ENCODE results near the gene DHRS11. TPM values are rescaled to one million over a fixed set of nuclear protein-coding genes. Genes with fewer than 3 reads are reported as not detected.

Gene DHRS11
- total RNA-seq, 1 experiment from 2014 or later, result 11.8 TPM

DNA sequence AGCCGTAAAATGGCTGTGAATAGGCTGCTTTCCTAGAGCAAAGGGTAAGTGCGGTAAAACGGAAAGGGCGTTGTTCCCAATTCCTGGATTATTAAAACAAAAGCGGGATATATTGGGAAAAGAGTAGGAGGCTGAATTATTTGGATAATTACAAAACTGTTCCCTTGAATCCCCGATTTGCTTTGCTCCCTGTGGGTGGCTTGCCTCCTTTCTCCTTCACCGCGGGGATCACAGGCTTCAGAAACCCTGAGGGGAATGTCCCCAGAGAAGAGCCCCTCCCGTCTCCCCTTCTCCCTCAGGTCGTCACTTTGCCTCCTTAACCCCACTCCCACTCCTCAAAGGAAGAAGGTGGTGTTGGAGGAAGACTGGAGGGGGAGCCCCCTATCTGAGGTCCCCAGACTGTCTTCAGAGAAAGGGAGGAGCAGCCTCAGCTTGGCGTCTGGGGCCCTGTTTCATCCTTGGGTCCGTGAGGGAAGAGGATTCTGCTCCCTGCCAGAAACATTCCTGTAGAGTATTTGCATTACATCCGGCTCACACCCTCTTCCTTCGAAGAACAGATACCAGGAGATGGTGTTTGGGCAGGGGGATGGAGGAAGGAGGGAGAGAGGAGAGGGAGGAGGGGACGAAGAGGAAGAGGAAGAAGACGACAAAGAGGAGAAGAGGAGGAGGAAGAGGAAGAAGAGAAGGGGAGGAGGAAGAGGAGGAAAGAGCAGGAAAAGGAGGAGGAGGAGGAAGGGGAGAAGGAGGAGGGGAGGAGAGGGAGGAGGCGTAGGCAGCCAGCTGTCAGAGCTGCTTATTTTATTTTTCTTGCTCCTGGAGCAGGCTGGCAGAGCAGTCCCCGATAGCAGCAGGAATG, 41.5 kb downstream of the DHRS11 start:
- H3K4me1 ChIP-seq (ENCODE audit: control insufficient read depth, insufficient read depth, low read length), result no peaks in the 10 kb centered on the region
- no peak for ATAC-seq
- intact Hi-C loops (cut with micrococcal nuclease; ENCODE audit: unreplicated experiment), result no loop called here
- ChIA-PET POLR2A (no interaction called here), CTCF (no interaction called here)
- TF ChIP-seq, protein P1, sequence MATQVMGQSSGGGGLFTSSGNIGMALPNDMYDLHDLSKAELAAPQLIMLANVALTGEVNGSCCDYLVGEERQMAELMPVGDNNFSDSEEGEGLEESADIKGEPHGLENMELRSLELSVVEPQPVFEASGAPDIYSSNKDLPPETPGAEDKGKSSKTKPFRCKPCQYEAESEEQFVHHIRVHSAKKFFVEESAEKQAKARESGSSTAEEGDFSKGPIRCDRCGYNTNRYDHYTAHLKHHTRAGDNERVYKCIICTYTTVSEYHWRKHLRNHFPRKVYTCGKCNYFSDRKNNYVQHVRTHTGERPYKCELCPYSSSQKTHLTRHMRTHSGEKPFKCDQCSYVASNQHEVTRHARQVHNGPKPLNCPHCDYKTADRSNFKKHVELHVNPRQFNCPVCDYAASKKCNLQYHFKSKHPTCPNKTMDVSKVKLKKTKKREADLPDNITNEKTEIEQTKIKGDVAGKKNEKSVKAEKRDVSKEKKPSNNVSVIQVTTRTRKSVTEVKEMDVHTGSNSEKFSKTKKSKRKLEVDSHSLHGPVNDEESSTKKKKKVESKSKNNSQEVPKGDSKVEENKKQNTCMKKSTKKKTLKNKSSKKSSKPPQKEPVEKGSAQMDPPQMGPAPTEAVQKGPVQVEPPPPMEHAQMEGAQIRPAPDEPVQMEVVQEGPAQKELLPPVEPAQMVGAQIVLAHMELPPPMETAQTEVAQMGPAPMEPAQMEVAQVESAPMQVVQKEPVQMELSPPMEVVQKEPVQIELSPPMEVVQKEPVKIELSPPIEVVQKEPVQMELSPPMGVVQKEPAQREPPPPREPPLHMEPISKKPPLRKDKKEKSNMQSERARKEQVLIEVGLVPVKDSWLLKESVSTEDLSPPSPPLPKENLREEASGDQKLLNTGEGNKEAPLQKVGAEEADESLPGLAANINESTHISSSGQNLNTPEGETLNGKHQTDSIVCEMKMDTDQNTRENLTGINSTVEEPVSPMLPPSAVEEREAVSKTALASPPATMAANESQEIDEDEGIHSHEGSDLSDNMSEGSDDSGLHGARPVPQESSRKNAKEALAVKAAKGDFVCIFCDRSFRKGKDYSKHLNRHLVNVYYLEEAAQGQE (IDR thresholded peaks at IDR 0.05; ENCODE audit: insufficient read depth in 1 of 2, low read depth in 2 of 2, low read length in 1 of 2), result no peak
- TF ChIP-seq POLR2AphosphoS5 (IDR thresholded peaks at IDR 0.05; ENCODE audit: low read depth, low read length) (no peak), TCF7L2 (IDR thresholded peaks at IDR 0.05; ENCODE audit: low read depth, low read length) (no peak)
- H3K36me3 ChIP-seq (ENCODE audit: control insufficient read depth, insufficient read depth, low read length), result no peaks in the 10 kb centered on the region
- BruUV-seq (replicated peaks), result no TSS peak
- no peaks in the 10 kb centered on the region for H3K9me3 ChIP-seq (ENCODE audit: control insufficient read depth, insufficient read depth, low read depth, low read length)
- DNase-seq (ENCODE audit: low read depth, low spot score), result no peak
- H3K4me3 ChIP-seq (ENCODE audit: low read depth in 2 of 2, low read length in 2 of 2), result no peak overlapping the region
- in situ Hi-C loops (cut with HindIII; ENCODE audit: low pct_unique_long_range_greater_than_20kb, low sequenced_read_pairs), result no loop called here
- H3K27me3 ChIP-seq (ENCODE audit: control insufficient read depth, insufficient read depth, low read length), result no peaks in the 10 kb centered on the region
- H3K27ac ChIP-seq (ENCODE audit: low read length), result no peak overlapping the region

DNA sequence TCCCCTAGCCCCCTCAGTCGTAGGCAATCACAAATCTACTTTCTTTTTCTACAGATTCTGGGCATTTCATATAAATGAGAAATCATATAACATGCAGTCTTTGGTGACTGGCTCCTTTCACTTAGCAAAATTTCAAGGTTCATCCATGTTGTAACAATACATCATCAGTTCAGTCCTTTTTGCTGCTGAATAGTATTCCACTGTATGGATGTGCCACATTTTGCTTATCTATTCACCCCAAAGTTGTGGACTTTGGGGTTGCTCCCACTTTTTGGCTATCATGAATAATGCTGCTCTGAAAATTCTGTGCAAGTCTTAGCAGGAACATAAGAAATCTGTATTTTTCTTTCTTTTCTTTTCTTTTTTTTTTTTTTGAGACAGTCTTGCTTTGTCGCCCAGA, 48.7 kb downstream of the DHRS11 start:
- Histone ChIP-seq H3K27me3 (ENCODE audit: control insufficient read depth, insufficient read depth, low read length) (peaks cover 3% of the 10 kb centered on the region; the same call in 1 of the 2 replicates), H3K36me3 (ENCODE audit: control insufficient read depth, insufficient read depth, low read length) (no peaks in the 10 kb centered on the region), H3K9me3 (ENCODE audit: control insufficient read depth, insufficient read depth, low read depth, low read length) (no peaks in the 10 kb centered on the region), H3K27ac (ENCODE audit: low read length) (no peak overlapping the region), H3K4me1 (ENCODE audit: control insufficient read depth, insufficient read depth, low read length) (no peaks in the 10 kb centered on the region), H3K4me3 (ENCODE audit: low read depth in 2 of 2, low read length in 2 of 2) (no peak overlapping the region)
- ATAC-seq, result no peak
- POLR2A ChIA-PET, result no interaction called here
- no peak for DNase-seq (ENCODE audit: low read depth, low spot score)
- CTCF ChIA-PET, result no interaction called here
- no TSS peak for BruUV-seq (replicated peaks)
- TF ChIP-seq SIN3A (IDR thresholded peaks at IDR 0.05; ENCODE audit: borderline replicate concordance, insufficient read depth, low read depth, low read length), result no peak
- no peak for TF ChIP-seq TCF7L2 (IDR thresholded peaks at IDR 0.05; ENCODE audit: low read depth, low read length)
- TF ChIP-seq, protein P2, sequence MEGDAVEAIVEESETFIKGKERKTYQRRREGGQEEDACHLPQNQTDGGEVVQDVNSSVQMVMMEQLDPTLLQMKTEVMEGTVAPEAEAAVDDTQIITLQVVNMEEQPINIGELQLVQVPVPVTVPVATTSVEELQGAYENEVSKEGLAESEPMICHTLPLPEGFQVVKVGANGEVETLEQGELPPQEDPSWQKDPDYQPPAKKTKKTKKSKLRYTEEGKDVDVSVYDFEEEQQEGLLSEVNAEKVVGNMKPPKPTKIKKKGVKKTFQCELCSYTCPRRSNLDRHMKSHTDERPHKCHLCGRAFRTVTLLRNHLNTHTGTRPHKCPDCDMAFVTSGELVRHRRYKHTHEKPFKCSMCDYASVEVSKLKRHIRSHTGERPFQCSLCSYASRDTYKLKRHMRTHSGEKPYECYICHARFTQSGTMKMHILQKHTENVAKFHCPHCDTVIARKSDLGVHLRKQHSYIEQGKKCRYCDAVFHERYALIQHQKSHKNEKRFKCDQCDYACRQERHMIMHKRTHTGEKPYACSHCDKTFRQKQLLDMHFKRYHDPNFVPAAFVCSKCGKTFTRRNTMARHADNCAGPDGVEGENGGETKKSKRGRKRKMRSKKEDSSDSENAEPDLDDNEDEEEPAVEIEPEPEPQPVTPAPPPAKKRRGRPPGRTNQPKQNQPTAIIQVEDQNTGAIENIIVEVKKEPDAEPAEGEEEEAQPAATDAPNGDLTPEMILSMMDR (IDR thresholded peaks at IDR 0.05), result no peak
- no peak for TF ChIP-seq POLR2AphosphoS5 (IDR thresholded peaks at IDR 0.05; ENCODE audit: low read depth, low read length)
- TF ChIP-seq, protein P1 (IDR thresholded peaks at IDR 0.05; ENCODE audit: insufficient read depth in 1 of 2, low read depth in 2 of 2, low read length in 1 of 2), result no peak
- intact Hi-C loops (cut with micrococcal nuclease; ENCODE audit: unreplicated experiment), result no loop called here
- in situ Hi-C loops (cut with HindIII; ENCODE audit: low pct_unique_long_range_greater_than_20kb, low sequenced_read_pairs), result no loop called here

All from Panc1 (cell line).